ENCODE data around the gene RBM47. TPM values are rescaled to one million over a fixed set of nuclear protein-coding genes. Genes with fewer than 3 reads are reported as not detected.

The RBM47 gene
- total and polyA plus RNA-seq, 10 of the 15 experiments (the other 5 are each of a cell fraction or from before 2014, with no cell fraction given) = 7.9 to 45.0 (median 28.7) TPM

GRCh38 chr4:40645586-40645985, 15.9 kb upstream of the RBM47 start (continued):
- TF ChIP-seq ATF3 (IDR thresholded peaks at IDR 0.05; ENCODE audit: borderline replicate concordance, extremely low read depth, low read depth, low read length) = no peak

- TF ChIP-seq ZNF207 (IDR thresholded peaks at IDR 0.05; ENCODE audit: borderline replicate concordance) = no peak
- TF ChIP-seq KDM1A (IDR thresholded peaks at IDR 0.05; ENCODE audit: borderline replicate concordance) = no peak
- TF ChIP-seq ZNF687 (IDR thresholded peaks at IDR 0.05) = 0 out of 2 replicates have a peak, but pooled peaks have one; percentile 27
- TF ChIP-seq USF2 (IDR thresholded peaks at IDR 0.05; ENCODE audit: borderline replicate concordance, low read depth, low read length) = no peak
- no peak for TF ChIP-seq RB1 (IDR thresholded peaks at IDR 0.05; ENCODE audit: borderline replicate concordance)
- no peak for TF ChIP-seq ZBTB11 (CRISPR knock-in tag; IDR thresholded peaks at IDR 0.05)
- no peak for TF ChIP-seq SMAD1 (IDR thresholded peaks at IDR 0.05; ENCODE audit: low read depth, partially characterized antibody)
- TF ChIP-seq USF1 (IDR thresholded peaks at IDR 0.05; ENCODE audit: borderline replicate concordance, extremely low read length, insufficient read depth, low read depth, low read length) = no peak
- no peak for ATAC-seq
- H3K36me3 ChIP-seq (ENCODE audit: control insufficient read depth in 2 of 2, insufficient read depth in 2 of 2, low read length in 1 of 2) = no peaks in the 10 kb centered on the region
- no peaks in the 10 kb centered on the region for H3K27me3 ChIP-seq (replicated peaks in 1 of 2; ENCODE audit: control insufficient read depth in 2 of 2, insufficient read depth in 2 of 2, low read length in 1 of 2)
- peak overlapping the region; percentile 39; the same call in 1 of the 2 replicates for H2AFZ ChIP-seq (ENCODE audit: control insufficient read depth, low read depth, low read length)
- no peaks in the 10 kb centered on the region for H3K9me3 ChIP-seq (replicated peaks; ENCODE audit: control insufficient read depth, insufficient read depth, low read length)
- intact Hi-C loops (cut with micrococcal nuclease; ENCODE audit: unreplicated experiment) = no loop called here
- ChIA-PET CTCF (interaction anchor here (2.3 kb wide), 1 partner anchor 9 kb away, joined by 6 read pairs; no protein-coding TSS in a partner anchor), RAD21 (ENCODE audit: unreplicated experiment) (interaction anchor here (1.7 to 8.5 kb wide), 6 partner anchors 9 to 103 kb away, joined by 6 to 82 read pairs (median 10); no protein-coding TSS in a partner anchor), POLR2A (interaction anchor here (1.0 to 7.0 kb wide), 4 partner anchors 17 to 425 kb away, joined by 3 to 80 read pairs (median 6); no protein-coding TSS in a partner anchor), SMC1A (ENCODE audit: uncharacterized antibody, unreplicated experiment) (interaction anchor here (1.1 to 12.9 kb wide), 9 partner anchors 9 to 88 kb away, joined by 3 to 215 read pairs (median 9); no protein-coding TSS in a partner anchor)
- no peaks in the 10 kb centered on the region for H4K20me1 ChIP-seq (ENCODE audit: control insufficient read depth, insufficient read depth)
- H3K27ac ChIP-seq (ENCODE audit: control insufficient read depth, insufficient read depth) = peak overlapping the region; percentile 92; the same call in 1 of the 2 replicates
- no TSS peak for BruUV-seq (replicated peaks)
- FAIRE-seq = no peak
- H3K4me1 ChIP-seq (ENCODE audit: control insufficient read depth, insufficient read depth, low read length) = peaks cover 5% of the 10 kb centered on the region
- H3K79me2 ChIP-seq (ENCODE audit: control insufficient read depth, insufficient read depth, low read length) = peaks cover 38% of the 10 kb centered on the region
- DNase-seq (ENCODE audit: low read depth, low spot score) = no peak
- H3K4me2 ChIP-seq (ENCODE audit: control insufficient read depth, insufficient read depth) = no peak overlapping the region
- no peak overlapping the region for H3K4me3 ChIP-seq
- H3K9ac ChIP-seq (ENCODE audit: control insufficient read depth, insufficient read depth, low read length) = peak overlapping the region; percentile 46; the same call in 1 of the 2 replicates
- in situ Hi-C loops (cut with MboI) = no loop called here
- 86% methylated on average over 5 of the region's 5 CpGs for WGBS (ENCODE audit: insufficient coverage, insufficient replicate concordance, low lambda C conversion rate, missing lambda C conversion rate)
These were observed 2.4 kb upstream of the RBM47 start for GRCh38 chr4:40632080-40632479.

Data from GM12878 (cell line).